Ishikawa (cell line): Measurements from ENCODE around the gene DNAJC5.

ENCODE experiments used
- CEBPB ChIP-seq: IDR thresholded peaks from 2 replicates; pipeline ENCODE4 v1.6.1; 2012
- CREB1 ChIP-seq: IDR thresholded peaks from 2 replicates; pipeline ENCODE4 v1.6.1; 2012; ENCODE audit warnings: low read depth
- EGR1 ChIP-seq: IDR thresholded peaks from 2 replicates; pipeline ENCODE4 v1.6.1; 2012
- EP300 ChIP-seq: IDR thresholded peaks from 2 replicates; pipeline ENCODE4 v1.6.1; 2012; ENCODE audit warnings: borderline replicate concordance
- FOXM1 ChIP-seq: IDR thresholded peaks from 2 replicates; pipeline ENCODE4 v1.6.1; 2012; ENCODE audit warnings: low read depth, borderline replicate concordance
- MAX ChIP-seq: IDR thresholded peaks from 2 replicates; pipeline ENCODE4 v1.6.1; 2012
- NFIC ChIP-seq: IDR thresholded peaks from 2 replicates; pipeline ENCODE4 v1.6.1; 2012
- RAD21 ChIP-seq: IDR thresholded peaks from 2 replicates; pipeline ENCODE4 v1.6.1; 2012; ENCODE audit warnings: low read depth
- REST ChIP-seq: IDR thresholded peaks from 2 replicates; pipeline ENCODE4 v1.6.1; 2012; ENCODE audit warnings: low read depth, mild to moderate bottlenecking
- TAF1 ChIP-seq: IDR thresholded peaks from 2 replicates; pipeline ENCODE4 v1.6.1; 2012; ENCODE audit warnings: low read depth, mild to moderate bottlenecking
- TCF12 ChIP-seq: IDR thresholded peaks from 2 replicates; pipeline ENCODE4 v1.6.1; 2012; ENCODE audit warnings: low read depth
- TEAD4 ChIP-seq: IDR thresholded peaks from 2 replicates; pipeline ENCODE4 v1.6.1; 2012
- USF1 ChIP-seq: IDR thresholded peaks from 2 replicates; pipeline ENCODE4 v1.6.1; 2012
- YY1 ChIP-seq: IDR thresholded peaks from 2 replicates; pipeline ENCODE4 v1.6.1; 2012; ENCODE audit warnings: low read depth
- ZBTB7A ChIP-seq: IDR thresholded peaks from 2 replicates; pipeline ENCODE4 v1.6.1; 2012; ENCODE audit warnings: low read depth

Gene DNAJC5

GRCh38 chr20:63946986-63947637, 52.2 kb downstream of the DNAJC5 start:
- no peak for TF ChIP-seq NFIC
- no peak for TF ChIP-seq REST
- no peak for TF ChIP-seq EP300
- TF ChIP-seq TAF1 = no peak
- no peak for TF ChIP-seq RAD21
- no peak for TF ChIP-seq USF1
- no peak for TF ChIP-seq TCF12
- TF ChIP-seq YY1 = no peak
- no peak for TF ChIP-seq CREB1
- TF ChIP-seq TEAD4 = no peak

GRCh38 chr20:63947638-63948456, 52.9 kb downstream of the DNAJC5 start:
- TF ChIP-seq CREB1 (no peak), TEAD4 (no peak), USF1 (no peak), EGR1 (no peak)

GRCh38 chr20:63950701-63951397, 55.9 kb downstream of the DNAJC5 start:
- TF ChIP-seq CREB1 (no peak), CEBPB (no peak), RAD21 (no peak), YY1 (no peak), REST (no peak), USF1 (no peak), TEAD4 (no peak), FOXM1 (no peak), NFIC (no peak), EGR1 (no peak), EP300 (no peak), MAX (no peak), TAF1 (no peak), ZBTB7A (no peak), TCF12 (no peak)

- no peak for TF ChIP-seq TAF1
- TF ChIP-seq RAD21 = no peak
- TF ChIP-seq EP300 = no peak
- TF ChIP-seq EGR1 = no peak
- no peak for TF ChIP-seq CREB1
- no peak for TF ChIP-seq MAX
- no peak for TF ChIP-seq YY1
- no peak for TF ChIP-seq TCF12
- TF ChIP-seq CEBPB = no peak
- no peak for TF ChIP-seq REST
- TF ChIP-seq NFIC = no peak
- TF ChIP-seq ZBTB7A = no peak
- no peak for TF ChIP-seq TEAD4
- no peak for TF ChIP-seq USF1
- TF ChIP-seq FOXM1 = no peak
Observed at GRCh38 chr20:63951398-63952209, 56.7 kb downstream of the DNAJC5 start.
